Transverse colon (tissue), 3 donors: Measurements from ENCODE around the gene IFNGR2.

ENCODE experiments used
- POLR2A ChIP-seq: fragments of 450-650 bp; IDR thresholded peaks from one replicate; pipeline ENCODE4 v1.6.1; 2016; ENCODE audit warnings: antibody characterized with exemption, mild to moderate bottlenecking, moderate library complexity
- TF ChIP-seq, protein P1 (sequence below), 5 experiments: fragments of 200-600 bp in 3 of 5; fragments of 450-650 bp in 2 of 5; sonication (generic) in 3 of 5; IDR thresholded peaks; 1 replicate in 2 of 5; 2 replicates in 3 of 5; pipeline ENCODE4 v1.5.1; 2016 to 2017; ENCODE audit warnings: antibody characterized with exemption in 5 of 5, inconsistent platforms in 3 of 5, mild to moderate bottlenecking in 2 of 5, moderate library complexity in 1 of 5

DNA sequence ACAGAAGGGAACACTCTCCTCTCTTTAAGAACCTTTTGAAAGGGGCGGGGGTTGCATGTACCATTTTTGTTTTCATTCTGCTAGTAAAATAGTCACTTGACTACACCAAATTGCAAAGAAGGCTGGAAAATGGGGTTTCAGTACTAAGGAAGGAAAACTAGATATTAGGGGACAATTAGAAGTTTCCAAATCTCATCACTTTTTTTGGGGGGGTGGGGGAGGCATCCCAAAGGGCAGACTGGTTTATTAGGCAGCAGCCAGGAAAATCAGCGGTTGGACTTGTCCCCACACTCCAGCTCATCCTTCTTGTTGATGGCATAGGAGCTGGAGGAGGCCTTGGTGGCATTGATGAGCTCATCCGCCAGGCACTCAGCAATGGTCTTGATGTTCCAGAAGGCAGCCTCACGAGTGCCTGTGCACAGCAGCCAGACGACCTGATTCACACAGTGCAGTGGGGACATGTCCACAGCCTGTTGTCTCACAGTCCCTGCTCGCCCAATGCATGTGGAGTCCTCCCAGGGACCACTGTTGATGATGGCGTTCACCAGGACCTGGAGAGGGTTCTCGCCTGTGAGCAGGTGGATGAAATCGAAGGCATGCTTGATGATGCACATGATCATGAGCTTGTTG lies 78.2 kb downstream of the IFNGR2 start:
- TF ChIP-seq POLR2A: no peak
- TF ChIP-seq, protein P1, sequence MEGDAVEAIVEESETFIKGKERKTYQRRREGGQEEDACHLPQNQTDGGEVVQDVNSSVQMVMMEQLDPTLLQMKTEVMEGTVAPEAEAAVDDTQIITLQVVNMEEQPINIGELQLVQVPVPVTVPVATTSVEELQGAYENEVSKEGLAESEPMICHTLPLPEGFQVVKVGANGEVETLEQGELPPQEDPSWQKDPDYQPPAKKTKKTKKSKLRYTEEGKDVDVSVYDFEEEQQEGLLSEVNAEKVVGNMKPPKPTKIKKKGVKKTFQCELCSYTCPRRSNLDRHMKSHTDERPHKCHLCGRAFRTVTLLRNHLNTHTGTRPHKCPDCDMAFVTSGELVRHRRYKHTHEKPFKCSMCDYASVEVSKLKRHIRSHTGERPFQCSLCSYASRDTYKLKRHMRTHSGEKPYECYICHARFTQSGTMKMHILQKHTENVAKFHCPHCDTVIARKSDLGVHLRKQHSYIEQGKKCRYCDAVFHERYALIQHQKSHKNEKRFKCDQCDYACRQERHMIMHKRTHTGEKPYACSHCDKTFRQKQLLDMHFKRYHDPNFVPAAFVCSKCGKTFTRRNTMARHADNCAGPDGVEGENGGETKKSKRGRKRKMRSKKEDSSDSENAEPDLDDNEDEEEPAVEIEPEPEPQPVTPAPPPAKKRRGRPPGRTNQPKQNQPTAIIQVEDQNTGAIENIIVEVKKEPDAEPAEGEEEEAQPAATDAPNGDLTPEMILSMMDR (IDR thresholded peaks at IDR 0.05): no peak
